CMK (cell line): Measurements from ENCODE around the gene GPR89B.
A peak's percentile ranks its signal among the peaks of the same experiment; 100 is the strongest.
"Not testable (repeated sequence)": the region's sequence is repeated elsewhere in the genome, so short reads cannot be mapped to it uniquely, and the experiment has no call there.

Experiments used
- DNase-seq: peaks from one replicate; pipeline ENCODE4 v3.0.0-alpha.2; 2010; ENCODE audit warnings: low read depth

Gene GPR89B

DNA sequence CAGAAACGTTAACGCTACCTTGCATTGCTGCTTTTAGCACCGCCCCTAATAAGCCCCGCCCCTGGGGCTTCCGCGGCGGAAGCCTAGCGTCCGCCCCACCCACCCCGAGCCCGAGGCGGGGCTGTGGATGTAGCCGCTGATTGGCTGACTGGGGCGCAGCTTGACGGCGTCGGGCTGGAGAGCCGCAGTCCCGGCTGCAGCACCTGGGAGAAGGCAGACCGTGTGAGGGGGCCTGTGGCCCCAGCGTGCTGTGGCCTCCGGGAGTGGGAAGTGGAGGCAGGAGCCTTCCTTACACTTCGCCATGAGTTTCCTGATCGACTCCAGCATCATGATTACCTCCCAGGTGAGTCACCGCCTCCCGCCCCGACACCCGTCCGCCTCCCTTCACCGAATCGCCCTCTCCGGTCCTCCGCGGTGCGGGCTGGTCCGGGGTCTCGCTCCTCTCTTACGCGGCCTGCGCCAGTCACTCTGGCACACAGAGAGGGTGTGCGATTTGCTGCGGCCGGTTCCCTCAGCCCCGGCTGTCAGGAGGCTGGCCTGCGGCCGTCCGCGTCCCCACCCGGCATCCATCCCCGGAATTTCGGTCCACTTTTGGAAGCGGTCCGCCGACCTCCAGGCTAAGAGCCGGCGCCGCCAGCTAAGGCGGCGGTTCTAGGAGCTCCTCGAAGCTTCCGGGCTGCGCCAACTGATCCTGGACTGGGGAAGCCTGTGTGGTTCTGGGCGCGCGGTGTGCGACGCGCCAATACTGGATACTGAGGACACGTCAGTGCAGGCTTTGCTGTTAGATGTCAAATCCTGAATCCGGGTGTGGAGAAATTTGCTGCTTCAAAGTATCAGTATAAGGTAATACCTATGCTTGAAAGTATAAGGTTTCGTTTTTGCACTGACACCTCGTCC, at the start of gene GPR89B:
Gene GPR89B (plus strand): TSS at position 185 of the 897 bp plus-strand sequence. CDS start 117 bp downstream, at position 302.
- peak; percentile 54 for DNase-seq

DNA sequence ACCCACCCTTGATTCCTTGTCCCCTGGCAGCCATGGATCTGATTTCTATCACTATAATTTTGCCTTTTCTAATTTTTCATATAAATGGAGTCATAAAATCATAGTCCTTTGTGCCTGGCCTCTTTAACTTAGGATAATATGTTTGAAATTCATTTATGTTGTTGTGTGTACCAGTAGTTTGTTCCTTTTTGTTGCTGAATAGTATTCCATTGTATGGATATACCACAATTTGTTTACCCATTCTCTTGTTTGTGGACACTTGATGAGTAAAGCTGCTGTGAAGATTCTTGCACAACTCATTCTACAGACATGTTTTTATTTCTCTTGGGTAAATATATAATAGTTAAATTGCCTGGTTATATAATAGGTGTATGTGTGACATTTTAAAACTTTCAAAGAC, 48.3 kb upstream of the GPR89B start:
- no peak for DNase-seq

- no peak for DNase-seq
These were observed 45.7 kb upstream of the GPR89B start for GRCh38 chr1:147882535-147882934.

- DNase-seq = peak; percentile 38
These were observed 37.9 kb upstream of the GPR89B start for GRCh38 chr1:147890177-147890790.

- DNase-seq = no peak
These were observed 37.1 kb upstream of the GPR89B start for GRCh38 chr1:147891088-147891487.

DNA sequence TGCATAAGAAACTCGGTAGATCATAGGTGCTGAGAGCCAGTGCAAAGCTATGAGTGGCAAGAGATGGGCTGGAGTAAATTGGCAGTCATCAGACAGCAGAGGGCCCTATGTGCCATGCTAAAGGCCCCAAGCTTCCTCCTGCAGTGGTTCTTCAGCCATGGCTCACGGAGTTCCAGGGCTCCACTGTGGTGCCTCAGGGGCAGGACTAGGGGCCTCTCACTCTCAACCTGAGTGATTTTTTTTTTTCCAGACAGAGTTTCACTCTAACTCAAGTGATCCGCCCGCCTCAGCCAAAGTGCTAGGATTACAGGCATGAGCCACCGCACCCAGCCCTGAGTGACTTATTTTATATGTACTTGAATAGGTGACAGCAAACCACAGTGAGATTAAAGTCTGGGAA, 36.0 kb upstream of the GPR89B start:
- DNase-seq = no peak

DNA sequence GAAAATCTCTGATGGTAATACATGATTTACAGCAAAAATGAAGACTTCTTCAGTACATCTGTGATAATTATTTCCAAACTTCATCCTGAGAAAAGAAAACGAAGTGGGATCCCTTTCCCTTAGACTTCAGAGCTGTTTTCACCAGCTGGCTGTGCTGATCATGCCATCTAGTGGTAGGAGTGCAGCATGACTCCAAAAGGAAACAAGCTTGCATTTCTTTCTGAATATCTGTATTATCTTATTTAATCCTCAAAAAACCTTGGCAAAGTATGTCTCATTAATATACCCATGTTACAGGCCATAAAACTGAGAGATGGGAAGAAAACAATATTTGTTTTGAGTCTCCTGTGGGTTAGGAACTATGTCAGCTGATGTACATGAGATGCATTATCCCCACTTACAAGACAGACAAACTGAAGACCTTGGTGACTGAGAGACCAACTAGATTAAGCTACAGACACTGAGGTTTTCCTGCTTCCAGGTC, 35.4 kb upstream of the GPR89B start:
- DNase-seq = no peak

DNA sequence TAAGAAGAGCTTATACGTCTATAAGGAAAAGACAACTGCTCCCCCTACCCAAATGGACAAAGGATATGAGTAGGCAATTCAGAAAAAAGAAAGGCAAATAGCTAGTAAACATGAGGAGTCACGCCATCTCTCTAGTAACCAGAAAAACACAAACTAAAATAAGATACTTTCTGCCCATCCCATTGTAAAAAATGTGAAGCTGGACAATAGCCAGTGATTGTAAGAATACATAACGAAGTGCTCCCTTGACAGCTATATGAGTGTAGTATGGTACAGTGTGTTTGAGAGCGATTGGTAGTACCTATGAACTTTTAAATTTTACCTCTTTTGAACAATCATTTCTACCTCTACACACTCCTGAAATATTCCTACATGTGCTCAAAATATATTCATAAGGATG, 33.1 kb upstream of the GPR89B start:
- DNase-seq = no peak

- no peak for DNase-seq
These were observed 31.0 kb upstream of the GPR89B start for GRCh38 chr1:147897029-147897752.

DNA sequence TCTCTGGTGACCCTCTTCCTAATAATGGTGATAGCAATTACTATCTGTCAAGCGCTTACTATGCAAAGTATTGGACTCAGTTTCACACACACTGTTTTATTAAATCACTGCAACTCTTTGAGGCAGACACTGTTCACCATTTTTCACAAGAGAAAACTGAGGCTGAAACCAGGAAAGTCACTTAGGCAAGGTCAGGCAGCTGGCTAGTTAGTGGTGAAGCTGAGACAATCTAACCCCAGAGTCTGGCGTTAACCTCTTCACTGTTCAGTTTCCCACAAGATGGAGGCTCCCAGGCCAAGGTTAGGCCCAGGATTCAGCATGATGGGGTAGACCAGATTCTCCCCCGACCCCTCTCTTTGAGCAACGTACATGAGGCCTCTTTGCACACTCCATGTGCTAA, 30.4 kb upstream of the GPR89B start:
- DNase-seq = no peak

- no peak for DNase-seq
These were observed 25.9 kb upstream of the GPR89B start, which contains the start of gene GJA8 for GRCh38 chr1:147902253-147902845. Gene GJA8 (plus strand): TSS chr1:147902795. CDS start chr1:147907956, 5,161 bp downstream.

DNA sequence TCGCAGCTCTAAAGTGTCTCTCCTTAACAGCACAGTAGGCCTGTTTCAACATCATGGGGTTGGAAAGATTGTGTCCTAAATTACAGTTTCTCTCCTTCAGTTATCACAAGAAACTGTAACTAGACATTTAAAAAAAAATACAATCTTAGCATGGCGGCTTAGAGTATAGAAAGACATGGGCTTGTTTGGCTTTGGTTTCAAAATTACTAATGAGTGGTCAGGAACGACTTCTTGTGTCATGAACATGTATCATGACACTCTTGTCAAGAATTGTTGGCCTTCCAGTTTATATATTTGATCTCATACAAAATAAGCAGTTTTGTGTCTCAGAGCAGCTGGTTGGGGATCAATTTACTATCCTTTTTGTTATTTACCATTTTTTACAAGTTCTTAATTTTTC, 23.5 kb upstream of the GPR89B start:
- DNase-seq = no peak

DNA sequence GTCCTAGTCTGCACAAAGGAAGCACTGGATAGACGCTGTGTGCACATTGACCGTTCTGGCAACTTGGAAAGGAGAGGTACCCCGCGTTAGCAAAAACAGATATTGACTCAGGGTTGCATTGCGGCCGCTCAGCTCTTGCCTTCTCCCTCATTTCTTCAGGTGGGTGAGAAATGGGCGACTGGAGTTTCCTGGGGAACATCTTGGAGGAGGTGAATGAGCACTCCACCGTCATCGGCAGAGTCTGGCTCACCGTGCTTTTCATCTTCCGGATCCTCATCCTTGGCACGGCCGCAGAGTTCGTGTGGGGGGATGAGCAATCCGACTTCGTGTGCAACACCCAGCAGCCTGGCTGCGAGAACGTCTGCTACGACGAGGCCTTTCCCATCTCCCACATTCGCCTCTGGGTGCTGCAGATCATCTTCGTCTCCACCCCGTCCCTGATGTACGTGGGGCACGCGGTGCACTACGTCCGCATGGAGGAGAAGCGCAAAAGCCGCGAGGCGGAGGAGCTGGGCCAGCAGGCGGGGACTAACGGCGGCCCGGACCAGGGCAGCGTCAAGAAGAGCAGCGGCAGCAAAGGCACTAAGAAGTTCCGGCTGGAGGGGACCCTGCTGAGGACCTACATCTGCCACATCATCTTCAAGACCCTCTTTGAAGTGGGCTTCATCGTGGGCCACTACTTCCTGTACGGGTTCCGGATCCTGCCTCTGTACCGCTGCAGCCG, 20.3 kb upstream of the GPR89B start:
- no peak for DNase-seq

DNA sequence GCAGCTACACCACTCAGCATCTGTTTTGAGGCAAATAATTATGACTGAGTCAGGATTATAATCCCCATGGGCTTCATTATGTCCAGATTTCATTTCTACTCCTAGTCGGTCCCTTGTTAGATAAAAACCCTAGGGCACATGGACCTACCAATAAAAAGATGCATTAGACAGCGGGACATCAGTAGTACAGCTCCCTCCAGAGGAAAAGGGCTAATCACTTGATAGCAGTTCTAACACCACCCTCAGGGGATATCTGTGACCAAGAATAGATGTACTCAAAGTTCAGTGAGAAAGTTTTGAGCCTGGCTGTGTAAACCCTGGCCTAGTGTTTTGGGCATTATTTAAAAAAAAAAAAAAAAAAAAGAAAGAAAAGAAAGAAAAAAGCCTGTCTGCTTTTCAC, 15.7 kb upstream of the GPR89B start:
- no peak for DNase-seq

- no peak for DNase-seq
These were observed 14.8 kb upstream of the GPR89B start for GRCh38 chr1:147913362-147913942.

- DNase-seq = no peak
These were observed 8.3 kb upstream of the GPR89B start for GRCh38 chr1:147919896-147920295.

DNA sequence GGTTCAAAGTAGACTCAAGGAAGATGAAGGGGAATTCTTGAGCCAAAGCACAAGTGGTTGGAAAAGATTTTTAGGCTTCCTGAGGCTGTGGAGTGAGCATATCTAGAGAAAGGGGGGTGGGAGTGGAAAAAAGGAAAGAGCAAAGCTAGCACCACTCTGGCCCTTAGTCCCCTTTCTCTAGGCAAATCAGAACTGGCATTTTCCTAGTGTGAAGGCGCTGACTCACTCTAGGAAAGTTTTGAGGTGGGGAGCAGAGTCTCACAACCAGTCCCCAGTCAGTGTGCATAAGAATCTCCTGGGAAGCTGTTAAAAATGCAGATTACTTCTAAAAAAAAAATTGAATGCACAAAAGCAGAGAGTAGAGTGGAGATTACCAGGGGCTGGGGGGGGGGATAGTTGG, 3.4 kb upstream of the GPR89B start:
- no peak for DNase-seq

DNA sequence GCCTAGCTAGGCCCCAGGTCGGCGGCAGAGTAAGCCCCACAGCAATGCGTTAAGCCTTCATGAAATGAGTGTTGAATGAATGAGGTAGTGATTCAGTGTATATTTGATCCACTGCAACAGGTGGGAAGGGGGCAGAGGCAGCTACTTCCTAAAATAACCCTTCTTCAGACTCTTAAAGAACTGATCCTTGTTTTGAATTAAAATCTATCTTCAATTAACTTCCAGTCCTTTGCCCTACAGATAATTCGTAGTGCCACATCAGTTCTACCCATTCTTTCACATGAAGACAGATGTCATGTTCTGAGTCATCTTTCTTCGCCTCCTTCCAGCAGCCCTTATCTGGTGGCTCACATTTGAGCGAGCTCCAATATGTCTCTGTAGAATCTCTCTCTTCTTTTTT, 1.0 kb upstream of the GPR89B start:
- not testable (repeated sequence) for DNase-seq

DNA sequence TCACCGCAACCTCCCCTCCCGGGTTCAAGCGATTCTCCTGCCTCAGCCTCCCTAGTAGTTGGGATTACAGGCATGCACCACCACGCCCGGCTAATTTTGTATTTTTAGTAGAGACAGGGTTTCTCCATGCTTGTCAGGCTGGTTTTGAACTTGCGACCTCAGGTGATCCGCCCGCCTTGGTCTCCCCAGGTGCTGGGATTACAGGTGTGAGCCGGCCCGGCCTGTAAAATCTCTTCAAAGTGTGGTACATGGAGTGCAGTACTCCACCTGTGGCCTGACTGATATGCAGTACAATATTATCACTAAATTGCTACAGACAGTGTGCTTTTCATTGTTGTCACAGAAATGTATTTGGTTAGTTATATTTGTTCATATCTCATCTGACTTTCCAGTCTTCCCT, 531 bp upstream of the GPR89B start:
- DNase-seq = not testable (repeated sequence)

- not testable (repeated sequence) for DNase-seq
These were observed 2.9 kb downstream of the GPR89B start for GRCh38 chr1:147931137-147931536.

GRCh38 chr1:147935296-147935695, 7.1 kb downstream of the GPR89B start:
- DNase-seq = not testable (repeated sequence)
